ENCODE measurements around the gene BLTP2. TPM values are rescaled to one million over a fixed set of nuclear protein-coding genes. Genes with fewer than 3 reads are reported as not detected.
A peak's percentile ranks its signal among the peaks of the same experiment; 100 is the strongest.

BLTP2 gene
- total and polyA plus RNA-seq, 2 of the 13 experiments (the other 11 are each of a cell fraction or from before 2014, with no cell fraction given): 66.7 to 80.9 TPM

DNA sequence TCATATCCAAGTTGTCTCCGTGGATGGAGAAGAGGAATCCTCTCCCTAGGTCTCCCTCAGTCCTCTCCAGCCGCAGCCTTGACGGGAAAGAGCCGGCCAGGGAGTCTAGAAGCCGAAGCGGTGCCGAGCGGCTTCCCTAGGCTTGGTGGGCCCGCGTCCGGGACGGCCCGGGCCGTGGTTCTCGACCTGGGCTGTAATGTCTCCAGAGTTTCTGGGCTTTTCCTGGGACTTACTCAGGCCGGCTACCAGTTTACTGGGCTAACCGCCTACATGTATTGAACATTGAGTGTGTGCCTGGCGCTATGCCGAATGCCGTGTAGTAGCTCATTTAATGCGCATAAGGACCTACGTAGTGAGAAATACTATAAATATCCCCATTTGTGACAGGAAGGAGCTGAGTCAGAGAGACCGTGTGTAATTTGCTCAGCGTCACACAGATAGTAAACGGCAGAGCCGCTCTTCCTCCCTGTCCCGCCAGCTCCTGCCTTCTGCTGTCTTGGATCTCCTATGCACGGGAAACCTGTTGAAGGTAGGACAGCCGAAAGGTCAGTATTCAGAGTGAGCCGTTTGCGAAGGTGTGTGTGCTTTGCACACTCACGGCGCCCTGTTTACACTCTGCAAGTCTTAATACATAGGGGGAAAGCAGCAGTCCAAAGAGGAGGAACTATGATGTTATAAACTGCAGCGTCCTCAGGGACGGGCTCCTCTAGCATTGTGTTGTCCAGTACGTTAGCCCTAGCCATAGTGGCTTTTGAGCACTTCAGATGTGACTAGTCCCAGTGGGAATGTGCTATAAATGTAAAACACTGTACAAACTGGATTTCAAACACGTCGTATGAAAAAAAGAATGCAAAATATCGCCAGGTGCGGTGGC is 45.4 kb downstream of the BLTP2 start (continued):
- no peak for TF ChIP-seq ZNF646 (CRISPR knock-in tag; IDR thresholded peaks at IDR 0.05)
- no peak for TF ChIP-seq ZIK1 (CRISPR knock-in tag; IDR thresholded peaks at IDR 0.05; ENCODE audit: borderline replicate concordance, low read depth)
- TF ChIP-seq ZFP37 (CRISPR knock-in tag; IDR thresholded peaks at IDR 0.05; ENCODE audit: borderline replicate concordance): 0 out of 2 replicates have a peak, but pooled peaks have one; percentile 9
- peak; percentile 9; the same call in 1 of the 2 replicates for TF ChIP-seq ZMYM4 (CRISPR knock-in tag; IDR thresholded peaks at IDR 0.05)
- no peak for TF ChIP-seq MXI1 (IDR thresholded peaks at IDR 0.05; ENCODE audit: borderline replicate concordance, low read depth, low read length)
- TF ChIP-seq RERE (CRISPR knock-in tag; IDR thresholded peaks at IDR 0.05; ENCODE audit: low read depth): no peak; the same call in 1 of the 2 replicates
- TF ChIP-seq, protein P1, sequence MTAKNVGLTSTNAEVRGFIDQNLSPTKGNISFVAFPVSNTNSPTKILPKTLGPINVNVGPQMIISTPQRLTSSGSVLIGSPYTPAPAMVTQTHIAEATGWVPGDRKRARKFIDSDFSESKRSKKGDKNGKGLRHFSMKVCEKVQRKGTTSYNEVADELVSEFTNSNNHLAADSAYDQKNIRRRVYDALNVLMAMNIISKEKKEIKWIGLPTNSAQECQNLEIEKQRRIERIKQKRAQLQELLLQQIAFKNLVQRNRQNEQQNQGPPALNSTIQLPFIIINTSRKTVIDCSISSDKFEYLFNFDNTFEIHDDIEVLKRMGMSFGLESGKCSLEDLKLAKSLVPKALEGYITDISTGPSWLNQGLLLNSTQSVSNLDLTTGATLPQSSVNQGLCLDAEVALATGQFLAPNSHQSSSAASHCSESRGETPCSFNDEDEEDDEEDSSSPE (CRISPR knock-in tag; IDR thresholded peaks at IDR 0.05): no peak
- peak; percentile 27; the same call in 1 of the 2 replicates for TF ChIP-seq TAF1 (CRISPR knock-in tag; IDR thresholded peaks at IDR 0.05)
- peak; percentile 93 for TF ChIP-seq UBTF (CRISPR knock-in tag; IDR thresholded peaks at IDR 0.05)
- TF ChIP-seq KAT7 (CRISPR knock-in tag; IDR thresholded peaks at IDR 0.05; ENCODE audit: borderline replicate concordance): peak; percentile 67; the same call in 1 of the 2 replicates
- no peak for TF ChIP-seq ZNF484 (CRISPR knock-in tag; IDR thresholded peaks at IDR 0.05; ENCODE audit: borderline replicate concordance, low read depth)
